GM12874 (cell line): ENCODE measurements around the gene MTHFD1L.

Source experiments
- TF ChIP-seq, protein P1 (sequence below): IDR thresholded peaks from 2 replicates; pipeline ENCODE4 v1.5.1; 2011; ENCODE audit warnings: low read depth, mild to moderate bottlenecking, control low read depth, low read length, moderate library complexity; ENCODE audit not compliant: insufficient read depth

The MTHFD1L gene

DNA sequence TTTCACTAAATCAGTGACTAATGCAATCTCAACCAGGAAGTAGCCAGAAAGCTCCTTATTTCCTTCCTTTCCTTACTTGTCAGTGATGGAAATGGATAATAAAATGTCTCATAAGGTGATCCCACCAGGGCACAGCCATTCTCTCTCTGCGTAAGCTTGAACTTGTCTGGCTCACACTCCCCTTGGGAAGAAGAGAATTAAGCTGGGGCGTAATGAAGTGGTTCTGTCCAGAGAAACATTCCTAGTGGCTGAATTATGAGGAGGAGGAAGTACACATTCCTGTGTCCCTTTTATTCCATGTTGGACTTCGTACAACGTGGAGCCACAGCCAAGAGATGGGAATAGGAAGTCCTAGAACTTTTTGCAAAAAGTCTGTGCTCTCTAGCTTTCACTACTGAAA lies 93.7 kb downstream of the MTHFD1L start:
- TF ChIP-seq, protein P1, sequence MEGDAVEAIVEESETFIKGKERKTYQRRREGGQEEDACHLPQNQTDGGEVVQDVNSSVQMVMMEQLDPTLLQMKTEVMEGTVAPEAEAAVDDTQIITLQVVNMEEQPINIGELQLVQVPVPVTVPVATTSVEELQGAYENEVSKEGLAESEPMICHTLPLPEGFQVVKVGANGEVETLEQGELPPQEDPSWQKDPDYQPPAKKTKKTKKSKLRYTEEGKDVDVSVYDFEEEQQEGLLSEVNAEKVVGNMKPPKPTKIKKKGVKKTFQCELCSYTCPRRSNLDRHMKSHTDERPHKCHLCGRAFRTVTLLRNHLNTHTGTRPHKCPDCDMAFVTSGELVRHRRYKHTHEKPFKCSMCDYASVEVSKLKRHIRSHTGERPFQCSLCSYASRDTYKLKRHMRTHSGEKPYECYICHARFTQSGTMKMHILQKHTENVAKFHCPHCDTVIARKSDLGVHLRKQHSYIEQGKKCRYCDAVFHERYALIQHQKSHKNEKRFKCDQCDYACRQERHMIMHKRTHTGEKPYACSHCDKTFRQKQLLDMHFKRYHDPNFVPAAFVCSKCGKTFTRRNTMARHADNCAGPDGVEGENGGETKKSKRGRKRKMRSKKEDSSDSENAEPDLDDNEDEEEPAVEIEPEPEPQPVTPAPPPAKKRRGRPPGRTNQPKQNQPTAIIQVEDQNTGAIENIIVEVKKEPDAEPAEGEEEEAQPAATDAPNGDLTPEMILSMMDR, result no peak

DNA sequence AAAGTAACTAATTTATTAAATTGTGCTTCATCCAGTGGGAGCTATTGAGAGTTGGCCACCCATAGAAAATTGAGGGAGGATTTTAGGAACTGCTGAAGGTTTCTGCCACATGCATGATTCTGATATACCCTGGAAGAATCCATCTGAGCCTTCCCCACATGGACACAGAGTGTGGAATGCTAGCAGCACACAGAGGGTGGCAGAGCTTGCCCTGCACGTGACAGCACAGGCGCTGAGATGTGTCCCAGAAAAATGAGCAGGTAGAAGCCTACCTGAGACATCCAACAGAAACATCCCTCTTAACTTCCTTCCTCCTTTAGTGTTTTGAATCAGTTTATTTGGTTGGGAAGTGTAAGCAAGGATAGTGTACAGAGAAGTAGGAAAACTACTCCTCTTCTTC lies 96.9 kb downstream of the MTHFD1L start:
- TF ChIP-seq, protein P1, result no peak

DNA sequence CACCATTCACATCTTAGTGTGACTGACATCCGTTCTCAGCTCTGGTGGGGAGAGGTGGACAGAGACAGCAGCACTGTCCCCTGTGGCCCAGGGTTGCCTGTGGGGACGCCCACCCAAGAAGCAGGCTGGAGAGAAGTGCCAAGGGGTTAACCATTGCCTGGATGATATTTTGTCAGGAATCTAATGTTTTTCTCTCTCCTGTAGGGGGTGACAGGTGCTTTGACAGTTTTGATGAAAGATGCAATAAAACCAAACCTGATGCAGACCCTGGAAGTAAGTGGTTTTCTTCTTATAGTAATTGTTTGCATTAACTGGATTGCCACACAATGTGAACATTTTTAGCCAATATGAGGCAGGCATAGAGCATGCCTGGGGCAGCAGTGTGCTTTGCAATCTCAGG lies 99.3 kb downstream of the MTHFD1L start:
- TF ChIP-seq, protein P1, result no peak

DNA sequence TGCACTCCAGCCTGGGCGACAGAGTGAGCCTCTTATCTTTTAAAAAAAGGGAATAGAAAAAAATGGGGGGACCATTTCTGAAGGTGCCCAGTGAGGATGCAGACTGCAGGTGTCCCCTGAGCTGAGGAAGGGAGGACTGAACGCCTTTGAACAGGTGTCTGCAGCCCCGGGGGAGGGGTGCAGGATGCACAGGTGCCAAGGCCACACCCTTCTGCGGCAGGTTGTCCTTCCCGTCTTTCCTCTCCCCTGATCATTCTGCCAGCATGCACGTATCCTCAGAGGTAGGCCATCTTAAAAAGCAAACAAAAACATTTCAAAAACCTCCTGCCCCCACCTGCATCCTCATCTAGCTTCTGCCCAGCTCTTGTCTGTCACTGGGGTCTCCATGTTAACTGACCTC lies 101.3 kb downstream of the MTHFD1L start:
- TF ChIP-seq, protein P1, result no peak

DNA sequence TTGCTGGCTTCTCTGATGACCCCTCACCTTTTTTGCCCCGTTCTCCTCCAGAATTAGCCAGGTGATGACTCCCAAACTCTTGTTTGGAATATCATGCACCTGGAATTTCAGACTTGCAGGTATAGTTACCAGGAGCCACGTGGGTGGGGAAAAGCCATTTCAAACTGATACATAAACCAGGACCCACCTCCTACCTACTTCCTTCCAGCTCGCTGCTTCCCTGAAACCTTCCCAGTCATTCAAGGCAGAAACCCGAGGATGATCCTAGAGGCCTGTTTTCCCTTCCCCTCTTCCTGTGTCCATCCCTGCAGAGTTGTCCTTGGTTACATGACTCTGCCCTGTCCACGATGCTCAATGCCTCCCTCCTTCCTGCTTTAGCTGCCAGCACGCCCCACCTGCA lies 101.9 kb downstream of the MTHFD1L start:
- TF ChIP-seq, protein P1, result no peak

DNA sequence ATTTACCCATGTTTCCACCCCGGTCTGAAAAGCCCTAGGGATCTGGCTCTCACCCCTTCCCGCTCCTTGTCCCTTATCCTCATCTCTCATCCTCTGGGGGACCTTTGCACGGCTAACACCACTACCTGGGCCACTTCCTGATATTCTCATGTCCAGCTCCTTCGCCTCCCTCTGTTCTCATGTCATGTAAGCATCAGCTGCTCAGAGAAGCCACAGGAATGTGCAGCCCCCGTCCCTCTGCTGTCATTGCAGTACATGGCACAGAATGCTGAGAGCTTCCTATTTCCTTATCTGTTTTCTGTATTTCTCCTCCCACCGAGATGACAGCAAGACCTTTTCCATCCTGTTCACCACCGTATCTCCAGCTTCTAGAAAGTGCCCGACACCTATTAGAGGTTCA lies 102.4 kb downstream of the MTHFD1L start:
- TF ChIP-seq, protein P1, result no peak

DNA sequence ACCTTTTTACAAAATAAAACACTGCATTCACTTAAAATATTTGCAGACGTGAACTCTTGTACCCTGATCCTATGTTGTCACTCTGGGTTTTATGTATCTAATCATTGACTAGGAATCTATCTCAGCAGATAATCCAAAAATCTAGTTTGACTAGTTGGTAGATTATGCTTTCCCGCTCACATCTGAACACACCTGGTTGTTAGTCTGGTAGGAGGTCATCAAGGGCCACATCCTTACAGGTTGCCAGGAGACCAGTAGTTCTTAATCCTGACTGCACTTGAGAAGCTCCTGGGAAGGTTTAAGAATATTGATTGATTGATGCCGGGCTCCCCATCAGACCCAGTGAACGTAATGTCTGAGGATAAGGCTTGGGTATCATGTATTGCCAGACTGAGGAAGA lies 104.4 kb downstream of the MTHFD1L start:
- TF ChIP-seq, protein P1, result no peak

DNA sequence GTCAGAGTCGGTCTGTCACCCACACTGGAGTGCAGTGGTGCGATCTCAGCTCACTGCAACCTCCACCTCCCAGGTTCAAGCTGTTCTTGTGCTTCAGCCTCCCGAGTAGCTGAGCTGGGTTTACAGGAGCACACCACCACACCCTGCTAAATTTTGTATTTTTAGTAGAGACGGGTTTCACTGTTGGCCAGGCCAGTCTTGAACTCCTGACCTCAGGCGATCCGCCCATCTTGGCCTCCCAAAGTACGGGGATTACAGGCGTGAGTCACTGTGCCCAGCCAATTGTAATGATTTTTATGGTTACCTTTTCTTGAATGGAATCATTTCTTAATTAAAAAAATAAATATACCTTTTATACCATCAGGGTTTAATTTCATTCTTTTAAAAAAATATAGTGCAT lies 105.7 kb downstream of the MTHFD1L start:
- TF ChIP-seq, protein P1, result no peak
